ENCODE data around the gene REM2.

DNA sequence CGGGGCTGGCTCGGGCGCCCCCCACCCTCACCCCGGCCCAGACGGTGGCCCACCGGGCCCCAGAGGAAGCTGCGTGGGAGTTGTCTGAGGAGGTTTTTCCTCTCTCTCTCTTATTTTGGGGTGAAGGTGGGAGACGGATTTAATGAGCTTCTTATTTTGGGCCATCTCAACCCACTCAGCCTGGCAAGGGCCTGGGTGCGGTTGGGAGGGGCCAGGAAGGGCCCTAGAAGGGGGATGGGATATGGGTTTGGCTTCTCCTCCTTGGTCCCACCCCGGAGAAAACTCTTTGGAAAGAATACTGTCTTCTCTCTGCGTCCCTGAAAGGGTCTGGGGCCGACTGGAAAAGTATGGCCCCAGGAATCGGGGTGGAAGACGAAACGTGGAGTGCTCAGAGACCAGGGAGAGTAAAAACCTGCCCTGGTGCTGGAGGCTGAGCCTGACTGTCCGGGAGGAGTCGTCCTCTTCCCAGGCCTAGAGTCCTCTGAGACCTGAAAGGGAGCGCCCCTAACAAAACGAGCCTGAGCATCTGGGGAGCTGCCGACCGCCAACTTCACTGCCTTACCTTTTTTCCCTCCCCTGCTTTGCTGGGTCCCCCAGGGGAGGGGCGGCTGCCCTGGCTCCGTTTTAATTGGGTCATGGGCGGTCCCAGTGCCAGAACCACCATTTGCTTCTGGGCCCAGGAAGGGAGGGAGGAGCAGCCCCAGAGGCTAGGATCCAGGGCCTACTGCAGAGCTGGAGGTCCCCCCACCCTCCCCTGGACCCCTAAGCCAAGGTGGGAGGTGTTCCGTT, 45.1 kb upstream of the REM2 start:
- TF ChIP-seq CTCF (conservative IDR thresholded peaks at IDR 0.05): no peak
- no peak for TF ChIP-seq EZH2 (IDR thresholded peaks at IDR 0.05; ENCODE audit: low read depth)

All from PC-9 (cell line).